Astrocyte of the spinal cord (primary cell): ENCODE measurements around the gene CGN.

Experiments used
- DNase-seq: peaks from one replicate; pipeline ENCODE4 v3.0.0; 2011; ENCODE audit warnings: low read depth, low spot score
- H3K4me3 ChIP-seq: 2 replicates; pipeline ENCODE4 v1.5.1; 2011; ENCODE audit warnings: low read depth, mild to moderate bottlenecking, low read length, moderate library complexity
- CTCF ChIP-seq: IDR thresholded peaks from 2 replicates; pipeline ENCODE4 v1.5.1; 2012; ENCODE audit warnings: low read depth, mild to moderate bottlenecking, low read length, inconsistent platforms
- in situ Hi-C: cut with HindIII; loops from 2 replicates; pipeline ENCODE4 v1.10.0; 2017; ENCODE audit warnings: low sequenced_read_pairs

CGN gene

GRCh38 chr1:151565502-151566189, 54.5 kb downstream of the CGN start:
- TF ChIP-seq CTCF = no peak
- no peak for DNase-seq
- no peak overlapping the region for H3K4me3 ChIP-seq
- in situ Hi-C loops = no loop called here

GRCh38 chr1:151568626-151569088, 57.5 kb downstream of the CGN start:
- no peak overlapping the region for H3K4me3 ChIP-seq
- TF ChIP-seq CTCF = no peak
- DNase-seq = no peak
- in situ Hi-C loops = no loop called here

GRCh38 chr1:151570819-151571218, 59.6 kb downstream of the CGN start:
- in situ Hi-C loops = no loop called here
- no peak overlapping the region for H3K4me3 ChIP-seq
- no peak for TF ChIP-seq CTCF
- no peak for DNase-seq

GRCh38 chr1:151574575-151575529, 63.7 kb downstream of the CGN start:
- peak; percentile 82 for DNase-seq
- no peak for TF ChIP-seq CTCF
- in situ Hi-C loops = no loop called here
- no peak overlapping the region for H3K4me3 ChIP-seq

- TF ChIP-seq CTCF = no peak
- H3K4me3 ChIP-seq = no peak overlapping the region
- DNase-seq = no peak
- in situ Hi-C loops = no loop called here
These were observed 66.0 kb downstream of the CGN start for GRCh38 chr1:151577173-151577572.

- no peak for TF ChIP-seq CTCF
- in situ Hi-C loops = no loop called here
- no peak overlapping the region for H3K4me3 ChIP-seq
- DNase-seq = no peak
These were observed 67.8 kb downstream of the CGN start for GRCh38 chr1:151578941-151579340.
